GM23338 (cell line): ENCODE measurements around the gene STX1B. TPM values are rescaled to one million over a fixed set of nuclear protein-coding genes. Genes with fewer than 3 reads are reported as not detected.
A peak's percentile ranks its signal among the peaks of the same experiment; 100 is the strongest.

Source experiments
- ATAC-seq: fragments of 200-7000 bp; cut with Tn5 transposase; 3 replicates; pipeline ENCODE4 v1.9.1; 2020
- DNase-seq: peaks from one replicate; pipeline ENCODE4 v3.0.0-alpha.2; 2015; ENCODE audit warnings: low spot score
- H2AFZ ChIP-seq: fragments of 200-600 bp; sonication (generic); 2 replicates; pipeline ENCODE4 v1.8.0; 2016; ENCODE audit warnings: antibody characterized with exemption, mild to moderate bottlenecking, moderate library complexity
- H3F3A ChIP-seq: fragments of 200-600 bp; sonication (generic); replicated peaks from 2 replicates; pipeline ENCODE4 v1.8.0; 2017; ENCODE audit warnings: antibody characterized with exemption, mixed run types, low read depth
- H3K27ac ChIP-seq: fragments of 200-600 bp; sonication (generic); 2 replicates; pipeline ENCODE4 v1.6.1; 2016; ENCODE audit warnings: low read depth
- H3K27me3 ChIP-seq: fragments of 200-600 bp; sonication (generic); 2 replicates; pipeline ENCODE4 v1.8.0; 2016; ENCODE audit warnings: mild to moderate bottlenecking, mixed run types, moderate library complexity; ENCODE audit not compliant: insufficient read depth
- H3K36me3 ChIP-seq: fragments of 200-600 bp; sonication (generic); 2 replicates; pipeline ENCODE4 v1.8.0; 2016; ENCODE audit warnings: mild to moderate bottlenecking; ENCODE audit not compliant: insufficient read depth
- H3K4me1 ChIP-seq: fragments of 200-600 bp; sonication (generic); 2 replicates; pipeline ENCODE4 v1.8.0; 2016; ENCODE audit warnings: mild to moderate bottlenecking, moderate library complexity; ENCODE audit not compliant: insufficient read depth
- H3K4me2 ChIP-seq: fragments of 200-600 bp; sonication (generic); 2 replicates; pipeline ENCODE4 v1.7.1; 2017; ENCODE audit warnings: mixed run types
- H3K4me3 ChIP-seq: fragments of 200-600 bp; sonication (generic); 2 replicates; pipeline ENCODE4 v1.6.1; 2016; ENCODE audit warnings: mixed run types
- H3K79me2 ChIP-seq: fragments of 200-600 bp; sonication (generic); replicated peaks from 2 replicates; pipeline ENCODE4 v1.8.0; 2017; ENCODE audit warnings: mild to moderate bottlenecking; ENCODE audit not compliant: insufficient read depth
- H3K9me2 ChIP-seq: fragments of 200-600 bp; sonication (generic); 2 replicates; pipeline ENCODE4 v1.8.0; 2017; ENCODE audit not compliant: insufficient read depth
- H4K20me1 ChIP-seq: fragments of 200-600 bp; sonication (generic); replicated peaks from 2 replicates; pipeline ENCODE4 v1.8.0; 2017; ENCODE audit warnings: mild to moderate bottlenecking; ENCODE audit not compliant: insufficient read depth
- H3K27ac Mint-ChIP-seq: 2 replicates; pipeline ENCODE4 v1.8.0; 2020; ENCODE audit warnings: inconsistent platforms, mild to moderate bottlenecking, moderate library complexity, mixed read lengths
- H3K27me3 Mint-ChIP-seq: 3 replicates; pipeline ENCODE4 v1.8.0; 2022; ENCODE audit warnings: low read depth, mild to moderate bottlenecking, moderate library complexity, mixed read lengths, inconsistent platforms; ENCODE audit not compliant: insufficient read depth, poor library complexity
- H3K36me3 Mint-ChIP-seq: 3 replicates; pipeline ENCODE4 v1.8.0; 2021; ENCODE audit warnings: low read depth, mild to moderate bottlenecking, inconsistent platforms, moderate library complexity, mixed read lengths
- H3K4me1 Mint-ChIP-seq: 3 replicates; pipeline ENCODE4 v1.8.0; 2020; ENCODE audit warnings: mild to moderate bottlenecking, inconsistent platforms, mixed read lengths
- H3K4me3 Mint-ChIP-seq: 3 replicates; pipeline ENCODE4 v1.8.0; 2021; ENCODE audit warnings: moderate library complexity, mild to moderate bottlenecking, inconsistent platforms, mixed read lengths
- H3K9me3 Mint-ChIP-seq: 3 replicates; pipeline ENCODE4 v1.8.0; 2020; ENCODE audit warnings: moderate library complexity, mild to moderate bottlenecking, inconsistent platforms, mixed read lengths
- CREB1 ChIP-seq: fragments of 250-450 bp; sonication (Bioruptor Pico); IDR thresholded peaks from 2 replicates; pipeline ENCODE4 v1.5.0; 2020; ENCODE audit warnings: low read depth, mild to moderate bottlenecking, moderate library complexity
- CTCF ChIP-seq, 2 experiments: fragments of 200-600 bp in 1 of 2; sonication (generic) in 1 of 2; conservative IDR thresholded peaks; 2 replicates each; pipeline versions ENCODE4 v1.5.1 to v1.6.1; 2016 to 2017; ENCODE audit warnings: antibody characterized with exemption in 2 of 2, low read depth in 2 of 2, mild to moderate bottlenecking in 2 of 2, moderate library complexity in 1 of 2
- ETS1 ChIP-seq: IDR thresholded peaks from 2 replicates; pipeline ENCODE4 v1.6.1; 2016; ENCODE audit warnings: antibody characterized with exemption
- EZH2 ChIP-seq: fragments of 200-600 bp; sonication (generic); IDR thresholded peaks from one replicate; pipeline ENCODE4 v1.8.0; 2017; ENCODE audit warnings: antibody characterized with exemption, mild to moderate bottlenecking, low read depth; ENCODE audit not compliant: unreplicated experiment
- EZH2phosphoT487 ChIP-seq: fragments of 200-600 bp; sonication (generic); IDR thresholded peaks from one replicate; pipeline ENCODE4 v1.8.1; 2018; ENCODE audit warnings: antibody characterized with exemption; ENCODE audit not compliant: unreplicated experiment
- JUNB ChIP-seq: IDR thresholded peaks from one replicate; pipeline ENCODE4 v1.6.1; 2016; ENCODE audit warnings: antibody characterized with exemption; ENCODE audit not compliant: unreplicated experiment
- NANOG ChIP-seq: IDR thresholded peaks from 2 replicates; pipeline ENCODE4 v1.6.1; 2016; ENCODE audit warnings: antibody characterized with exemption, borderline replicate concordance
- POLR2AphosphoS5 ChIP-seq: IDR thresholded peaks from 2 replicates; pipeline ENCODE4 v1.6.1; 2016; ENCODE audit warnings: antibody characterized with exemption, low read depth
- REST ChIP-seq: IDR thresholded peaks from one replicate; pipeline ENCODE4 v1.6.1; 2018; ENCODE audit warnings: antibody characterized with exemption; ENCODE audit not compliant: unreplicated experiment
- STAT1 ChIP-seq: IDR thresholded peaks from one replicate; pipeline ENCODE4 v1.6.1; 2016; ENCODE audit warnings: antibody characterized with exemption; ENCODE audit not compliant: unreplicated experiment
- ZNF114 ChIP-seq: fragments of 250-450 bp; sonication (Bioruptor Pico); IDR thresholded peaks from 2 replicates; pipeline ENCODE4 v1.5.0; 2020; ENCODE audit warnings: mild to moderate bottlenecking, moderate library complexity
- ZNF331 ChIP-seq: fragments of 250-450 bp; sonication (Bioruptor Pico); IDR thresholded peaks from 2 replicates; pipeline ENCODE4 v1.5.0; 2020; ENCODE audit warnings: low read depth, mild to moderate bottlenecking, moderate library complexity
- polyA plus RNA-seq: library from polyadenylated mRNA; unstranded; fragments of >200 nt; fragmentation: Nextera tagmentation; extraction: Ambion mirVana; gene quantifications from 2 replicates; pipeline ENCODE4 v1.2.1, GENCODE V29; 2016
- total RNA-seq: library from RNA; depleted of rRNA; stranded (reverse); fragments of >200 nt; shearing (Covaris generic); gene quantifications from 2 replicates; pipeline ENCODE4 v1.2.3, GENCODE V29; 2014

Gene STX1B
- total and polyA plus RNA-seq, 2 experiments from 2014 or later = 1.7 to 9.5 TPM

- TF ChIP-seq POLR2AphosphoS5 (no peak), CREB1 (CRISPR knock-in tag) (no peak), CTCF (conservative IDR thresholded peaks at IDR 0.05; ENCODE audit: low read depth in 2 of 2) (no peak), ZNF114 (no peak), ETS1 (no peak), JUNB (no peak), EZH2phosphoT487 (no peak), REST (no peak)
These were observed 14.0 kb downstream of the STX1B start (continued) for GRCh38 chr16:30996324-30996984.

- Mint-ChIP-seq H3K36me3 (no peaks in the 10 kb centered on the region), H3K4me3 (peak overlapping the region; percentile 86), H3K9me3 (no peaks in the 10 kb centered on the region), H3K27me3 (peaks cover 22% of the 10 kb centered on the region), H3K4me1 (peaks cover 19% of the 10 kb centered on the region), H3K27ac (no peak overlapping the region)
- no peaks in the 10 kb centered on the region for H3K27me3 ChIP-seq
- ATAC-seq (no peak), DNase-seq (no peak)
- no peaks in the 10 kb centered on the region for H3K79me2 ChIP-seq
- no peaks in the 10 kb centered on the region for H4K20me1 ChIP-seq
- H3K9me2 ChIP-seq = no peaks in the 10 kb centered on the region
- H3K36me3 ChIP-seq = no peaks in the 10 kb centered on the region
- peak overlapping the region; percentile 86; the same call in 1 of the 2 replicates for H3K27ac ChIP-seq
- peaks cover 13% of the 10 kb centered on the region; the same call in 1 of the 2 replicates for H3F3A ChIP-seq
- H3K4me2 ChIP-seq = peak overlapping the region; percentile 94
- peak overlapping the region; percentile 75 for H3K4me3 ChIP-seq
- peaks cover 22% of the 10 kb centered on the region for H3K4me1 ChIP-seq
- H2AFZ ChIP-seq = no peak overlapping the region
- no peak for TF ChIP-seq ZNF114
- TF ChIP-seq ZNF331 (CRISPR knock-in tag) = no peak
- TF ChIP-seq JUNB = no peak
- TF ChIP-seq ETS1 = no peak
- TF ChIP-seq NANOG = no peak
- no peak for TF ChIP-seq STAT1
- no peak for TF ChIP-seq EZH2
These were observed 14.5 kb downstream of the STX1B start for GRCh38 chr16:30995927-30996323.
